Measurements from ENCODE around the gene CREM. TPM values are rescaled to one million over a fixed set of nuclear protein-coding genes. Genes with fewer than 3 reads are reported as not detected.

The CREM gene
- total and polyA plus RNA-seq, 2 donors from 2014 or later, result 41.3 to 43.9 TPM

- DNase-seq (no peak), FAIRE-seq (no peak)
- no peak overlapping the region for H3K4me3 ChIP-seq (ENCODE audit: low read length in 3 of 3)
- no peak overlapping the region for H3K9ac ChIP-seq (ENCODE audit: low read length in 3 of 3)
- no peak overlapping the region for H3K27ac ChIP-seq (ENCODE audit: low read depth in 2 of 2, low read length in 2 of 2)
- no peaks in the 10 kb centered on the region for H3K9me3 ChIP-seq (ENCODE audit: control insufficient read depth in 2 of 3, insufficient read depth in 1 of 3, low read length in 3 of 3)
- intact Hi-C loops (cut with DNase I), result no loop called here
- H3K4me1 ChIP-seq (ENCODE audit: control insufficient read depth in 2 of 3, insufficient read depth in 2 of 3, low read depth in 1 of 3, low read length in 3 of 3), result no peaks in the 10 kb centered on the region
- no peak for TF ChIP-seq CTCF (IDR thresholded peaks at IDR 0.05; ENCODE audit: borderline replicate concordance, extremely low read depth, insufficient read depth)
- no peaks in the 10 kb centered on the region for H3K27me3 ChIP-seq (ENCODE audit: control insufficient read depth, insufficient read depth, low read length)
- no peaks in the 10 kb centered on the region for H3K36me3 ChIP-seq (ENCODE audit: control insufficient read depth in 2 of 3, insufficient read depth in 3 of 3, low read length in 3 of 3)
These were observed 111.3 kb downstream of the CREM start for GRCh38 chr10:35237766-35238512.

GRCh38 chr10:35244549-35244948 lies 117.9 kb downstream of the CREM start:
- intact Hi-C loops (cut with DNase I), result no loop called here
- no peak for TF ChIP-seq CTCF (IDR thresholded peaks at IDR 0.05; ENCODE audit: borderline replicate concordance, extremely low read depth, insufficient read depth)

GRCh38 chr10:35246770-35247343 lies 120.2 kb downstream of the CREM start:
- no peaks in the 10 kb centered on the region for H3K4me1 ChIP-seq (ENCODE audit: control insufficient read depth in 2 of 3, insufficient read depth in 2 of 3, low read depth in 1 of 3, low read length in 3 of 3)
- no peaks in the 10 kb centered on the region for H3K9me3 ChIP-seq (ENCODE audit: control insufficient read depth in 2 of 3, insufficient read depth in 1 of 3, low read length in 3 of 3)
- no peak overlapping the region for H3K4me3 ChIP-seq (ENCODE audit: low read length in 3 of 3)
- H3K9ac ChIP-seq (ENCODE audit: low read length in 3 of 3), result no peak overlapping the region
- intact Hi-C loops (cut with DNase I), result no loop called here
- FAIRE-seq, result no peak
- H3K27ac ChIP-seq (ENCODE audit: low read depth in 2 of 2, low read length in 2 of 2), result no peak overlapping the region
- no peak for DNase-seq
- H3K27me3 ChIP-seq (ENCODE audit: control insufficient read depth, insufficient read depth, low read length), result no peaks in the 10 kb centered on the region
- no peaks in the 10 kb centered on the region for H3K36me3 ChIP-seq (ENCODE audit: control insufficient read depth in 2 of 3, insufficient read depth in 3 of 3, low read length in 3 of 3)
- TF ChIP-seq CTCF (IDR thresholded peaks at IDR 0.05; ENCODE audit: borderline replicate concordance, extremely low read depth, insufficient read depth), result no peak

More at GRCh38 chr10:35244549-35244948, 117.9 kb downstream of the CREM start:
- Histone ChIP-seq H3K27ac (ENCODE audit: low read depth in 2 of 2, low read length in 2 of 2) (no peak overlapping the region), H3K27me3 (ENCODE audit: control insufficient read depth, insufficient read depth, low read length) (no peaks in the 10 kb centered on the region), H3K4me1 (ENCODE audit: control insufficient read depth in 2 of 3, insufficient read depth in 2 of 3, low read depth in 1 of 3, low read length in 3 of 3) (no peaks in the 10 kb centered on the region), H3K36me3 (ENCODE audit: control insufficient read depth in 2 of 3, insufficient read depth in 3 of 3, low read length in 3 of 3) (no peaks in the 10 kb centered on the region), H3K9ac (ENCODE audit: low read length in 3 of 3) (no peak overlapping the region), H3K9me3 (ENCODE audit: control insufficient read depth in 2 of 3, insufficient read depth in 1 of 3, low read length in 3 of 3) (no peaks in the 10 kb centered on the region), H3K4me3 (ENCODE audit: low read length in 3 of 3) (no peak overlapping the region)
- FAIRE-seq (no peak), DNase-seq (no peak)
